GM15510 (cell line): ENCODE results near the gene RPS6KB2.

Source experiments
- POLR2A ChIP-seq: IDR thresholded peaks from 3 replicates; pipeline ENCODE4 v1.6.1; 2011; ENCODE audit warnings: borderline replicate concordance; ENCODE audit not compliant: insufficient read length; ENCODE audit errors: extremely low read depth

RPS6KB2 gene

GRCh38 chr11:67405688-67406339 lies 22.5 kb upstream of the RPS6KB2 start:
- TF ChIP-seq POLR2A = no peak

GRCh38 chr11:67406420-67406968 lies 21.8 kb upstream of the RPS6KB2 start:
- TF ChIP-seq POLR2A = no peak

DNA sequence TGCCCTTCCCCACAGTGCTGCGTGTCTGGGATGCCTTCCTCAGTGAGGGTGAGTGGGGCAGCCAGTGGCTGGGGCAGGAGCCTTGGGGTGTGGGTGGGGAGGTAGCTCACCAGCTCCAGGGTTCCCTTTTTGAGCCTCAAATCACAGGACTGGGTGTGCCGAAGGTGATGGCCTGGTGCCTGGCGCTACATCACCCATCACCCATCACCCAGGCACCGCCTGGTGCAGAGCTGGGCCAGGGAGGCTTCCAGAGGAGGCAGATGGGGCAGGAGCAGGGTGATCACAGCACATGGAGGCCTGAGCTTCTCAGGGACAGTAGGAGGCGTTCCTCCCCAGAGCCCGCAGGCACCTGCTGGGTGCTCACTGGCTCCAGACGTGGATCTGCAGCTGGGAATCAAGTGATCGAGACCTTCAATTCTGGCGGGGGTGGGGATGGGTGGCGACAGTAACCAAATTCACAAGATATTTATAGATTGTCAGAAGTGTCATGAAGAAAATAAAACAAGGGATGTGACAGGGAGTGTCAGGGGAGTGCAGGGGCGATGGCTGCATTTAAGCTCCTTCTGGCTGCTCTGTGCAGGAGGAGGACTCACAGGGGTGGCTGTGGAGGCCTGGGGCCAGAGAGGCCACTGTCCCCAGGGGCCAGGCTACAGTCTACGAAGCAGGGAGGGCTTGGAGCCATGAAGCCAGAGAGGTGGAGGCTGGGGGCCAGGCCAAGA lies 21.2 kb upstream of the RPS6KB2 start:
- no peak for TF ChIP-seq POLR2A

DNA sequence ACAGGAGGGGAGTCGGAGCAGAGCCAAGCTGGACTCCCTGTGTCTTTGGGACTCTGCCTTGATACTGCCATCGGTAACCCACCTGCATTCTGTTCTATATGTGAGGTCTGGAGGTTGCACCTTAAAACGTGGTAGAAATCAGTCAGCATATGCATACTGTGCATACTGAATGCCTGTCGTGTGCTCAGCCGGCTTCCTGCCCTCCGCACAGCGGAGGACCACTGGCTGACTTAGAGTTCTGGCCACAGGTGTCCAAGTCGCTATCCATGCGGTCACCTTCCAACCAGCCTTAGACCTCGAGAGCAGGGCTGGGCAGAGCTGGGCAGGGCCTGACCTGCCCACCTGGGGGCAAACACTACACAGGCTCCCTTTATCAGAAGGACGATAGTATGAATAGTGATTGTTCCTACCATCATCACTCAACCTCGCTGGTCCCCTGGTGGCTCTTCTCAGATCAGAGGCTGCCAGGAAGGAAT lies 20.6 kb upstream of the RPS6KB2 start:
- TF ChIP-seq POLR2A = no peak

DNA sequence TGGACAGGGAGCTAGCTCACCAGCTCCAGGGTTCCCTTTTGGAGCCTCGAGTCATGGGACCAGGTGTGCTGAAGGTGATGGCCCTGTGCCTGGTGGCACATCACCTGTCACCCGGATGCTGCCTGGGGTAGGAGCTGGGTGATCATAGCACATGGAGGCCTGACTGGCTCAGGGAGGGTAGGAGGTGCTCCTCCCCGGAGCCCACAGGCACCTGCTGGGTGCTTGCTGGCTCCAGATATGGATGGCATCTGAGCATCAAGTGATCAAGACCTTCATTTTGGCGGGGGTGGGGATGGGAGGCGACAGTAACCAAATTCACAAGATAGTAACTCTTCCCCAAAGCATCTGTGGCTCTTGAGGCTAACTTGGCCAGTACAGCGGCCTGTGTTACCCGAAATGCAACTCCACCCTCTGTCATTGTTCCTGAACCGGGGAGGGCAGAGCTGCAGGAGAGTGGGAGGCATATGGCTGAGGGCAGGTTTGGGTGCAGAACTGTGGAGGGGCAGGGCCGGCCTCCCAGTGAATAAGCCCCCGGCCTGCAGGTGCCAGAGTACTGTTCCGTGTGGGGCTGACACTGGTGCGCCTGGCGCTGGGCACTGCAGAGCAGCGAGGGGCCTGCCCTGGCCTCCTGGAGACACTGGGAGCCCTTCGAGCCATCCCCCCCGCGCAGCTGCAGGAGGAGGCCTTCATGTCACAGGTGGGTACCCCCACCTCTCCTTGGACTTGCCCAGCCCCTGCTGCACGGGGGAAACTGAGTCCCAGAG lies 19.7 kb upstream of the RPS6KB2 start:
- TF ChIP-seq POLR2A = no peak

GRCh38 chr11:67409261-67409666 lies 19.0 kb upstream of the RPS6KB2 start:
- TF ChIP-seq POLR2A = peak; percentile 77

- TF ChIP-seq POLR2A = no peak
Observed at GRCh38 chr11:67409781-67410368, 18.4 kb upstream of the RPS6KB2 start.

GRCh38 chr11:67410369-67410831 lies 17.9 kb upstream of the RPS6KB2 start:
- TF ChIP-seq POLR2A = no peak

GRCh38 chr11:67410984-67411784 lies 17.1 kb upstream of the RPS6KB2 start:
- no peak for TF ChIP-seq POLR2A

- no peak for TF ChIP-seq POLR2A
Observed at GRCh38 chr11:67411785-67412152, 16.5 kb upstream of the RPS6KB2 start.

DNA sequence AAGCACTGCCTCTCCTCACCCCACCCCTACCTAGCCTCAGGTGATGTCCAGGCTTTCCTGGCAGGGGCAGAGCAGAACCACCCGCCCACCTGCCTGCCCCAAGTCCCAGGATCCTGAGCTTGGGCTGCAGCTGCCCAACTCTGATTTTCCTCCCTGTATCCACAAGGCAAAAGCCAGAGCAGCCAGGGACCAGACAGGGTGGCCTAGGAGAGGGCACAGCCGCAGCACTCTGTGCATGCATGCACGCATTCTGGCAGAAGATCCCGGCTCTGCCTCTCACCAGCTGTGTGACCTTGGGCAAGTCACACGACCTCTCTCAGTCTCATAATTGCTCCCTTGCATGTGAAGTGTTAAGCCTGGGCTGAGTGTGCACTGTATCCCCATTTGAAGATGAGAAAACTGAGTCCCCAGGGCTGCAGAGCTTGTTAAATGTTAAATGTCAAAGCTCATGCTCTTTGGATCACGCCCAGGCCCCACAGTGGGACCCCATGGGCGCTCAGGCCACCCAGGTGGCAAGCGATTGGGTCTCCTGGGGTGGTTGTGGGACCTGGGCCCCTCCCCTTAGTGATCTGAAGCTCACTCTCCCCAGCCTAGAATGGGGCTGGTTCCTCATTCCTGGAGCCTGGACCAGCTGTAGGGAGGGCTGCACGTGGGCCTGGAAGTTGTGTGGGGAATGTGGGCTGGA lies 15.7 kb upstream of the RPS6KB2 start:
- TF ChIP-seq POLR2A = no peak

DNA sequence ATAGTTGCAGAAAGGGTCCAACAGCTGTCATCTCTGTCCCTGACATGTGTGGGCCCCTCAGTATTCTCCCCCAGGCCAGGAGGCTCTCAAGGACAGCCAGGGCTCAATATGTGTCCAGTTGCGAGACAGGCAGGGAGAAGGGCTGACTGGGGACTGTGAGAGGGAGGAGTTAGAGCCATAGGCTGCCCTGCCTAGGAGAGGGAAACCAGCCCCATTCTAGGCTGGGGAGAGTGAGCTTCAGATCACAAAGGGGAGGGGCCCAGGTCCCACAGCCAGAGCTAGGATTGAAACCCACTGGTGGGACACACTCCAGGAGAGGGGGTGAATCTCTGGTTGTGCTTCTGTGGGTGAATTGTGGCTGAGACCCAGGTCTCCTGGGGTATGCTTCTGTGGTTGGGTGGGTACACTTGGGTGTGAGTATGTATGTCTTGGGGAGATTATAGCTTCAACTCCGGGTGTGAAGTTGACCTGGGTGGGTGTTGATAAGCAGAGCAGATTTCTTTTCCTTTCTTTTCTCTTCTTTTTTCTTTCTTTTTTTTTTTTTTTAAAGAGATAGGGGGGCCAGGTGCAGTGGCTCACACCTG lies 14.9 kb upstream of the RPS6KB2 start:
- TF ChIP-seq POLR2A = no peak
